ENCODE results near the gene SLN. TPM values are rescaled to one million over a fixed set of nuclear protein-coding genes. Genes with fewer than 3 reads are reported as not detected.
"Not testable (repeated sequence)": the region's sequence is repeated elsewhere in the genome, so short reads cannot be mapped to it uniquely, and the experiment has no call there.

SLN gene
- not detected for total RNA-seq

GRCh38 chr11:107711861-107712755 lies at the start of gene SLN:
Gene SLN (minus strand): TSS chr11:107712056.
- Histone ChIP-seq H3K27ac (no peak within 1 kb of the TSS), H3K27me3 (no peaks in the 10 kb centered on the region), H3K36me3 (no peaks in the 10 kb centered on the region), H3K4me3 (no peak within 1 kb of the TSS), H3K4me1 (no peaks in the 10 kb centered on the region), H3K9me3 (no peaks in the 10 kb centered on the region)
- DNase-seq (ENCODE audit: low spot score in 2 of 2) = no peak
- TF ChIP-seq POLR2A (IDR thresholded peaks at IDR 0.05) (no peak), CTCF (IDR thresholded peaks at IDR 0.05) (no peak), POLR2AphosphoS5 (IDR thresholded peaks at IDR 0.05) (no peak)
- intact Hi-C loops (cut with DNase I; ENCODE audit: low total_unique reads) = no loop called here

GRCh38 chr11:107758719-107759355 lies 47.0 kb upstream of the SLN start:
- H3K9me3 ChIP-seq; H3K27me3 ChIP-seq; H3K27ac ChIP-seq; DNase-seq (ENCODE audit: low spot score in 2 of 2); intact Hi-C loops (cut with DNase I; ENCODE audit: low total_unique reads); H3K4me1 ChIP-seq; H3K4me3 ChIP-seq; H3K36me3 ChIP-seq: not testable (repeated sequence)

GRCh38 chr11:107757661-107758060 lies 45.8 kb upstream of the SLN start:
- intact Hi-C loops (cut with DNase I; ENCODE audit: low total_unique reads) = no loop called here

GRCh38 chr11:107756553-107756952 lies 44.7 kb upstream of the SLN start:
- Histone ChIP-seq H3K4me3 (no peak overlapping the region), H3K9me3 (no peaks in the 10 kb centered on the region), H3K4me1 (no peaks in the 10 kb centered on the region), H3K27ac (no peak overlapping the region), H3K27me3 (no peaks in the 10 kb centered on the region), H3K36me3 (no peaks in the 10 kb centered on the region)
- intact Hi-C loops (cut with DNase I; ENCODE audit: low total_unique reads) = no loop called here
- TF ChIP-seq POLR2AphosphoS5 (IDR thresholded peaks at IDR 0.05) = no peak
- TF ChIP-seq POLR2A (IDR thresholded peaks at IDR 0.05) = no peak
- no peak for TF ChIP-seq CTCF (IDR thresholded peaks at IDR 0.05)
- DNase-seq (ENCODE audit: low spot score in 2 of 2) = no peak

More at GRCh38 chr11:107757661-107758060, 45.8 kb upstream of the SLN start:
- TF ChIP-seq POLR2A (IDR thresholded peaks at IDR 0.05) (no peak), CTCF (IDR thresholded peaks at IDR 0.05) (no peak)
- Histone ChIP-seq H3K4me1 (no peaks in the 10 kb centered on the region), H3K36me3 (no peaks in the 10 kb centered on the region), H3K9me3 (no peaks in the 10 kb centered on the region), H3K27me3 (no peaks in the 10 kb centered on the region), H3K27ac (no peak overlapping the region), H3K4me3 (no peak overlapping the region)
- DNase-seq (ENCODE audit: low spot score in 2 of 2) = no peak

- TF ChIP-seq POLR2A (IDR thresholded peaks at IDR 0.05) = no peak
- no peak for TF ChIP-seq CTCF (IDR thresholded peaks at IDR 0.05)
- no peak for TF ChIP-seq POLR2AphosphoS5 (IDR thresholded peaks at IDR 0.05)
- no peak for DNase-seq (ENCODE audit: low spot score in 2 of 2)
- no peaks in the 10 kb centered on the region for H3K27me3 ChIP-seq
- no peaks in the 10 kb centered on the region for H3K9me3 ChIP-seq
- H3K4me1 ChIP-seq = no peaks in the 10 kb centered on the region
- intact Hi-C loops (cut with DNase I; ENCODE audit: low total_unique reads) = no loop called here
- no peaks in the 10 kb centered on the region for H3K36me3 ChIP-seq
- H3K4me3 ChIP-seq = no peak overlapping the region
- no peak overlapping the region for H3K27ac ChIP-seq
Observed at GRCh38 chr11:107752949-107753822, 41.3 kb upstream of the SLN start.

Data from breast epithelium (tissue), 4 donors.